Measurements from ENCODE around the gene PREX1.

The PREX1 gene

DNA sequence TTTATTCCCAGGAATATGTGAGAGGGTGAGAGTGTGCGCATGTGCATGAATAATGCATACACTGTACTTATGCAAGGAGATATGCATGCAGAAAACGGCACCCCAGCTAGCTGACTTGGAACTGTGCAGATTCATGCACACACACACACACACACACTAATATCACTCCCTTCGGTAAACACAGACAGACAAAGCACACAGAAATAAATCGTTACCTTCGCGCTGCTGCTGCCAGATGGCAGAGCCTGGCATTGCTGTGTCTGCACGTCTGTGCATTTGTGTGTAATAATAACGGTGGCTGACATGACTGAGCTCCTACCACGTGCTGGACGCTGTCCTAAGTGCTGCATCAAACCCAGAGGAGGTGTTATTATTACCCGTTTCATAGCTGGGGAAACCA is 36.8 kb downstream of the PREX1 start:
- no peak for DNase-seq (ENCODE audit: low spot score)
- TF ChIP-seq, protein P1, sequence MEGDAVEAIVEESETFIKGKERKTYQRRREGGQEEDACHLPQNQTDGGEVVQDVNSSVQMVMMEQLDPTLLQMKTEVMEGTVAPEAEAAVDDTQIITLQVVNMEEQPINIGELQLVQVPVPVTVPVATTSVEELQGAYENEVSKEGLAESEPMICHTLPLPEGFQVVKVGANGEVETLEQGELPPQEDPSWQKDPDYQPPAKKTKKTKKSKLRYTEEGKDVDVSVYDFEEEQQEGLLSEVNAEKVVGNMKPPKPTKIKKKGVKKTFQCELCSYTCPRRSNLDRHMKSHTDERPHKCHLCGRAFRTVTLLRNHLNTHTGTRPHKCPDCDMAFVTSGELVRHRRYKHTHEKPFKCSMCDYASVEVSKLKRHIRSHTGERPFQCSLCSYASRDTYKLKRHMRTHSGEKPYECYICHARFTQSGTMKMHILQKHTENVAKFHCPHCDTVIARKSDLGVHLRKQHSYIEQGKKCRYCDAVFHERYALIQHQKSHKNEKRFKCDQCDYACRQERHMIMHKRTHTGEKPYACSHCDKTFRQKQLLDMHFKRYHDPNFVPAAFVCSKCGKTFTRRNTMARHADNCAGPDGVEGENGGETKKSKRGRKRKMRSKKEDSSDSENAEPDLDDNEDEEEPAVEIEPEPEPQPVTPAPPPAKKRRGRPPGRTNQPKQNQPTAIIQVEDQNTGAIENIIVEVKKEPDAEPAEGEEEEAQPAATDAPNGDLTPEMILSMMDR (conservative IDR thresholded peaks at IDR 0.05; ENCODE audit: low read depth), result no peak
- CTCF ChIA-PET, result interaction anchor here (0.7 to 1.0 kb wide), 2 partner anchors 130 to 134 kb away, joined by 3 read pairs; no protein-coding TSS in a partner anchor
- no peak overlapping the region for H3K27ac ChIP-seq
- POLR2A ChIA-PET (ENCODE audit: low non-redundant PET), result no interaction called here

DNA sequence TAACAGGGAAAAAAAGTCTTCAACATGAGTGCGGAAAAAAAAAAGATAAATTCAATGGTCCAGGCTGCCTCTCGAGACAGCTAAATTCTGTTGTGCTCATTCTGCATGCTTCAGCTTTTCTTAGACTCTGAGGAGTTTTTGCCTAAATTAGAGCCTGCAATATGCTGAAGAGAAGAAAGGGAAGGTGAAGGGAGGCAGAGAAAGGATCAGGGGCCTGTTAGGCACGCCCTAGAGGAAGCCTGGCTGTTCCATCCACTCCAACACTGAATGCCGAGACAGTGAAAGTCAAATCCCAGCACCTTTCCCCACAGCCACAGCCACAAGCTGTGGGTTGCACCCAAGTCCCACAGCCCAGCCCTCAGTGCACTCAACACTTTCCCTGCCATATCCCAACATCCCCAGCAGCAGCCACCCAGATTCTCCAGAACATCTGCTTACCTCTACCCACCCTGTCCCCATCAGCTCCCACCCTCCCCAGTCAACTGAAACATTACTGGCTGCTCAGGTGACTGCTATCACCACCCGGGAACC is 37.3 kb downstream of the PREX1 start:
- CTCF ChIA-PET, result interaction anchor here (0.6 to 1.0 kb wide), 3 partner anchors 129 to 240 kb away, joined by 3 read pairs; no protein-coding TSS in a partner anchor
- no peak overlapping the region for H3K27ac ChIP-seq

DNA sequence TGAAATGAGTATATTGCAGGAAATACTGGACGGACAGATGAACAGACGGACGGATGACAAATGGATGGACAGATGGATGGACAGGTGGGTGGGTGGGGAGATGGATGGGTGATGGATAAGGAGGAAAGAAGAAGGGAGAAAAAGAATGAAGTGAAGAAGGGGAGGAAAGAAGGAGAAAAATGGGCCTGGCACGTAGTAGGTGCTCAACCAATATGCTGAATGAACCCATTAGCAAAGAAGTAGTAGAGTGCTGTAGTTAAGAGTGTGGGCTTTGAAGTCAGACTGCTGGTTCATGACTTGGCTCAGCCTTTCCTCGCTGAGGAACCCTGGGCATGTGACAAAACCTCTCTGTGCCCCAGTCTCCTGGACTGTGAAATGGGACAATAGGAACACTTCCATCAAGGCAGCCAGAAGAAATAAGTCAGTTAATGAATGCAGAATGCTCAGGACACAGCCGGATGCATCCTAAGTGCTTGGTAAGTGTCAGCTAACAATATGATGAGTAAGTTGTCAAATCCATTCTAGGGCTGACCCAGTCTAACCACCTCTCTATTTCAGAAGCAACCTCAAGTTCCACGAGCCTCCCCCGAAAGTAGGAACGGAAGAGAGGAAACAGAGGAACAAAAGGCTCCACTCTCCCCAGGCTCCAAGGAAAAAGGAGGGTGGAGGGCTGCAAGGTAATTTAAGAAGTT is 37.9 kb downstream of the PREX1 start:
- no peak overlapping the region for H3K27ac ChIP-seq
- ChIA-PET POLR2A (ENCODE audit: low non-redundant PET) (no interaction called here), CTCF (interaction anchor here (0.6 to 1.0 kb wide), 2 partner anchors 133 to 239 kb away, joined by 3 read pairs; no protein-coding TSS in a partner anchor)
- TF ChIP-seq, protein P1 (conservative IDR thresholded peaks at IDR 0.05; ENCODE audit: low read depth), result no peak
- no peak for DNase-seq (ENCODE audit: low spot score)

More for the DNA sequence above, 37.3 kb downstream of the PREX1 start:
- TF ChIP-seq, protein P1 (conservative IDR thresholded peaks at IDR 0.05; ENCODE audit: low read depth), result no peak
- no peak for DNase-seq (ENCODE audit: low spot score)
- POLR2A ChIA-PET (ENCODE audit: low non-redundant PET), result no interaction called here

DNA sequence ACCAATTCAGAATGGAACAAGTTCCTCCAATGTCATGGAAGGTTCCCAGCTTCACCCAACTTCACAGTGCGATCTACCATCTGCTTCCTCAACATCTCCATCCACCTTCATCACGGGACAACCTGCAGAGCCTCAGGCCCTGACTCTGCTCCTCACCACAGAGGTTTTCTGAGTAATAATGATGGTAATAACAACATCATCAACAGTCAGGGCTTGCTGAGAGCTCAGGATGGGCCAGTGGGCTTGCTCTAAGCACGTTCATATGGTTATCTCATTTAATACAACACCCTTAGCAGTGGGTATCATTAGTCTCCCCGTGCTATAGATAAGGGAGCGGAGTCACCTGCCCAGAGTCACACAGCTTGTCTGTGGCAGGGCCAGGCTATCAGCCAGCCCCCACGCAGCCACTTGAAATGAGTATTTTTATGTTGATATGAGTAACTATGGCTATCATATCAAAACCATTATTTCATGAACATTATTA is 38.6 kb downstream of the PREX1 start:
- POLR2A ChIA-PET (ENCODE audit: low non-redundant PET), result no interaction called here
- no peak for DNase-seq (ENCODE audit: low spot score)
- TF ChIP-seq, protein P1 (conservative IDR thresholded peaks at IDR 0.05; ENCODE audit: low read depth), result no peak
- no peak overlapping the region for H3K27ac ChIP-seq
- CTCF ChIA-PET, result interaction anchor here (1.4 kb wide), 1 partner anchor 16 kb away, joined by 4 read pairs; no protein-coding TSS in a partner anchor

DNA sequence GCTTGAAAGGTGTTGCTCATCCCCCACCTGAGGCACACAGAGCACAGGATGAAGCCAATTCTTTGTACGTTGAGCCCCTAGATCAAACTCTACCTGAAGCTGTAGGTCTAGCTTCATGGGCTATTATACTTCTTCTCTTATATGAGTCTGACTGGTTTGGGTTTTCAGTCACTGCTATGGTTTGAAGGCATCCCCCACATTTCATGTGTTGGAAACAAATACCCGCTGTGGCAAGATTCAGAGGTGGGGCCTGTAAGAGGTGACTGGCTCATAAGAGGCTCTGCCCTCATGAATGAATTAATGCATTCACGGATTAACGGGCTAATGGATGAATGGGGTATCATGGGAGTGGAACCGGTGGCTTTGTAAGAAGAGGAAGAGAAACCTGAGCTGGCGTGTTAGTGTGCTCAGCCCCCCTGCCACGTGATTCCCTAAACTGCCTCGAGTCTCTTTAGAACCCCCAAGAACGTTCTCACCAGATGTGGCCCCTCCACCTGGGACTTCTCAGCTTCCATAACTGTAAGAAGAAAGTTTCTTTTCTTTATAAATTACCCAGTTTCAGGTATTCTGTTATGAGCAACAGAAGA is 39.2 kb downstream of the PREX1 start:
- ChIA-PET CTCF (interaction anchor here (1.0 to 1.4 kb wide), 3 partner anchors 11 to 131 kb away, joined by 3 to 4 read pairs (median 3); no protein-coding TSS in a partner anchor), POLR2A (ENCODE audit: low non-redundant PET) (no interaction called here)
- no peak for DNase-seq (ENCODE audit: low spot score)
- TF ChIP-seq, protein P1 (conservative IDR thresholded peaks at IDR 0.05; ENCODE audit: low read depth), result no peak
- H3K27ac ChIP-seq, result no peak overlapping the region

DNA sequence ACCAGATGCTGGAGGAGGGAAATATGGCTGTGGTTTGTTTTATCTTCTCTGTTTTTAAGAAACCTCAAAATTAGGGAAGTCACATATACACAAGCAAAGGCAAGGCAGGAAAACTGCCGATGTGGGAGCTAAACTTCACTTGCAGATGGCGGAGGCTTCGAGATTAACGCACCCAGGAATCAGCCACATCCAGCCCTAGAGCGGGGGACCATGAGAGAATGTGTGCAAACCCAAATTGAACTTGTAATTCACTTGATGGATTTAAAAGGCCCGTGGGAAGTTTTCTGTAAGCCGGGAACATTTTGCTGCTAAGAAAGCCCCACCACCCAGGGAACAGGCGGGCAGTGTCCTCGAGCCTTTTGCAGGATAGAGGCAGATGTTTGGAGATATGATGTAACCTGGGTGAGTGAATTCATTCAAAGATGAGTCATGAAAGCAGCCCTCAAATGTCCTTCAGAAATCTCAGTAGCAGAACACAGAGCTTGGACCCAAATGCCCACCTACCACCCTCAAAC is 39.9 kb downstream of the PREX1 start:
- POLR2A ChIA-PET (ENCODE audit: low non-redundant PET), result no interaction called here
- TF ChIP-seq, protein P1 (conservative IDR thresholded peaks at IDR 0.05; ENCODE audit: low read depth), result no peak
- no peak overlapping the region for H3K27ac ChIP-seq

More for the DNA sequence above, 39.9 kb downstream of the PREX1 start:
- CTCF ChIA-PET, result interaction anchor here (1.0 to 1.4 kb wide), 3 partner anchors 12 to 130 kb away, joined by 3 to 4 read pairs (median 3); no protein-coding TSS in a partner anchor
- peak; percentile 55 for DNase-seq (ENCODE audit: low spot score)
